ENCODE results near the gene IL12RB2.

IL12RB2 gene, protein sequence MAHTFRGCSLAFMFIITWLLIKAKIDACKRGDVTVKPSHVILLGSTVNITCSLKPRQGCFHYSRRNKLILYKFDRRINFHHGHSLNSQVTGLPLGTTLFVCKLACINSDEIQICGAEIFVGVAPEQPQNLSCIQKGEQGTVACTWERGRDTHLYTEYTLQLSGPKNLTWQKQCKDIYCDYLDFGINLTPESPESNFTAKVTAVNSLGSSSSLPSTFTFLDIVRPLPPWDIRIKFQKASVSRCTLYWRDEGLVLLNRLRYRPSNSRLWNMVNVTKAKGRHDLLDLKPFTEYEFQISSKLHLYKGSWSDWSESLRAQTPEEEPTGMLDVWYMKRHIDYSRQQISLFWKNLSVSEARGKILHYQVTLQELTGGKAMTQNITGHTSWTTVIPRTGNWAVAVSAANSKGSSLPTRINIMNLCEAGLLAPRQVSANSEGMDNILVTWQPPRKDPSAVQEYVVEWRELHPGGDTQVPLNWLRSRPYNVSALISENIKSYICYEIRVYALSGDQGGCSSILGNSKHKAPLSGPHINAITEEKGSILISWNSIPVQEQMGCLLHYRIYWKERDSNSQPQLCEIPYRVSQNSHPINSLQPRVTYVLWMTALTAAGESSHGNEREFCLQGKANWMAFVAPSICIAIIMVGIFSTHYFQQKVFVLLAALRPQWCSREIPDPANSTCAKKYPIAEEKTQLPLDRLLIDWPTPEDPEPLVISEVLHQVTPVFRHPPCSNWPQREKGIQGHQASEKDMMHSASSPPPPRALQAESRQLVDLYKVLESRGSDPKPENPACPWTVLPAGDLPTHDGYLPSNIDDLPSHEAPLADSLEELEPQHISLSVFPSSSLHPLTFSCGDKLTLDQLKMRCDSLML

DNA sequence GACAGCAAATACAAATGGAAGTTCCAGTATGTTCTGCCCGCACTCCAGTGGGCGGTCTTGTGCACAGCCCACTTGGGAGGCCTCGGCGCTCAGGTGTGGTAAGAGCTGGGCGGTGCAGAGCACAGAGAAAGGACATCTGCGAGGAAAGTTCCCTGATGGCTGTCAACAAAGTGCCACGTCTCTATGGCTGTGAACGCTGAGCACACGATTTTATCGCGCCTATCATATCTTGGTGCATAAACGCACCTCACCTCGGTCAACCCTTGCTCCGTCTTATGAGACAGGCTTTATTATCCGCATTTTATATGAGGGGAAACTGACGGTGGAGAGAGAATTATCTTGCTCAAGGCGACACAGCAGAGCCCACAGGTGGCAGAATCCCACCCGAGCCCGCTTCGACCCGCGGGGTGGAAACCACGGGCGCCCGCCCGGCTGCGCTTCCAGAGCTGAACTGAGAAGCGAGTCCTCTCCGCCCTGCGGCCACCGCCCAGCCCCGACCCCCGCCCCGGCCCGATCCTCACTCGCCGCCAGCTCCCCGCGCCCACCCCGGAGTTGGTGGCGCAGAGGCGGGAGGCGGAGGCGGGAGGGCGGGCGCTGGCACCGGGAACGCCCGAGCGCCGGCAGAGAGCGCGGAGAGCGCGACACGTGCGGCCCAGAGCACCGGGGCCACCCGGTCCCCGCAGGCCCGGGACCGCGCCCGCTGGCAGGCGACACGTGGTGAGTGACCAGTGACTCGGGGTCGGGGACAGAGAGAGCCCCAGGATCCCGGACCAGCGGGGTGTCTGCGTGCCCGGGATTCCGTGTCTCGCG lies at the start of gene IL12RB2:
IL12RB2 (plus strand) TSS at position 623 of the 810 bp plus-strand sequence. CDS start 12,496 bp downstream, outside the sequence.
- Histone ChIP-seq H3K36me3 (ENCODE audit: low read depth) (no peaks in the 10 kb centered on the region), H3K9me3 (ENCODE audit: severe bottlenecking) (peaks cover 2% of the 10 kb centered on the region), H3K4me3 (ENCODE audit: severe bottlenecking) (peak within 1 kb of the TSS; percentile 23), H3K4me1 (ENCODE audit: insufficient read depth, poor library complexity, severe bottlenecking) (no peaks in the 10 kb centered on the region), H3K27me3 (ENCODE audit: insufficient read depth, poor library complexity, severe bottlenecking) (no peaks in the 10 kb centered on the region), H3K27ac (ENCODE audit: poor library complexity, severe bottlenecking) (no peak within 1 kb of the TSS)
- DNase-seq (ENCODE audit: low spot score) (no peak), ATAC-seq (ENCODE audit: low read depth) (peak; percentile 58; the same call in 2 of the 3 replicates)
- TF ChIP-seq, protein P1, sequence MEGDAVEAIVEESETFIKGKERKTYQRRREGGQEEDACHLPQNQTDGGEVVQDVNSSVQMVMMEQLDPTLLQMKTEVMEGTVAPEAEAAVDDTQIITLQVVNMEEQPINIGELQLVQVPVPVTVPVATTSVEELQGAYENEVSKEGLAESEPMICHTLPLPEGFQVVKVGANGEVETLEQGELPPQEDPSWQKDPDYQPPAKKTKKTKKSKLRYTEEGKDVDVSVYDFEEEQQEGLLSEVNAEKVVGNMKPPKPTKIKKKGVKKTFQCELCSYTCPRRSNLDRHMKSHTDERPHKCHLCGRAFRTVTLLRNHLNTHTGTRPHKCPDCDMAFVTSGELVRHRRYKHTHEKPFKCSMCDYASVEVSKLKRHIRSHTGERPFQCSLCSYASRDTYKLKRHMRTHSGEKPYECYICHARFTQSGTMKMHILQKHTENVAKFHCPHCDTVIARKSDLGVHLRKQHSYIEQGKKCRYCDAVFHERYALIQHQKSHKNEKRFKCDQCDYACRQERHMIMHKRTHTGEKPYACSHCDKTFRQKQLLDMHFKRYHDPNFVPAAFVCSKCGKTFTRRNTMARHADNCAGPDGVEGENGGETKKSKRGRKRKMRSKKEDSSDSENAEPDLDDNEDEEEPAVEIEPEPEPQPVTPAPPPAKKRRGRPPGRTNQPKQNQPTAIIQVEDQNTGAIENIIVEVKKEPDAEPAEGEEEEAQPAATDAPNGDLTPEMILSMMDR (IDR thresholded peaks at IDR 0.05; ENCODE audit: poor library complexity, severe bottlenecking), result no peak

DNA sequence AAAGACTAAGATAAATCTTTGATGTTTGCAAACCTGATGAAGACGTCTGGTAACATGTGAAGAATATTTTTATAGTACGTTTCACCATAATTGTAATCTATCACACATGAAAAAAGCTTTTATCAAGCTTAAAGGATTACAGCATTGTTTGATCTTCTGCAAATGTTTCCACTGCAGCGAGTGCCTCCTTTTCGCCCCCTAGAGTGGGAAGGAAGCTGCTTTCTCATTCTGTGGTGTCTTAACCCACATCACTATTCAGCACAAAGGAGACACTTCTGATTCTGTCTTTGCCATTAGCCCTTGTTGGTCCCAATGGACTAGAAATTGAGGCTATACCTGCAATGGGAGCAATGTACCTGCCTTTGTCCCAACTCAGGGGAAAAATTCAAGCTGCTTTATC lies 46.0 kb upstream of the IL12RB2 start:
- H3K4me1 ChIP-seq (ENCODE audit: insufficient read depth, poor library complexity, severe bottlenecking), result no peaks in the 10 kb centered on the region
- ATAC-seq (ENCODE audit: low read depth), result no peak
- no peaks in the 10 kb centered on the region for H3K36me3 ChIP-seq (ENCODE audit: low read depth)
- no peak overlapping the region for H3K27ac ChIP-seq (ENCODE audit: poor library complexity, severe bottlenecking)
- TF ChIP-seq, protein P1 (IDR thresholded peaks at IDR 0.05; ENCODE audit: poor library complexity, severe bottlenecking), result no peak
- no peak for DNase-seq (ENCODE audit: low spot score)
- no peaks in the 10 kb centered on the region for H3K9me3 ChIP-seq (ENCODE audit: severe bottlenecking)
- H3K4me3 ChIP-seq (ENCODE audit: severe bottlenecking), result no peak overlapping the region
- H3K27me3 ChIP-seq (ENCODE audit: insufficient read depth, poor library complexity, severe bottlenecking), result no peaks in the 10 kb centered on the region

DNA sequence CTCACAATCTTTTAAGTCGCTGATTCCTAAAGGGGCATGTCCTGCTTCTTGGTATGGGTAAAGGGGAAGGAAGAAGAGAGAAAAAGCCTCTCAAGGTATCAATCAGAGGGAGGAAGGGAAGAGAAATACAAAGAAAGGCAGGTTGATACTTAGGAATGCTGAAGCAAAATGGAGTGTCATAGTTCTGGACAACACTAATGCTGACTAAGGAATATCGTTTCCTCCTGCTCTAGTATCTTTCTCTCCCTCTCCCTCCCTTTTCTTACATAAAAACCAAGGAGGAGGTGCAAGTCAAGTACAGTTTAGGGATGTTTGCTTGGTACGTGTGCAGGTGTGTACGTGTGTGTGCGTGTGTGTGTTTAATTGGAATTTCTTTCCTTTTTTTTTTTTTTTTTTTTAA lies 44.9 kb upstream of the IL12RB2 start:
- H3K36me3 ChIP-seq (ENCODE audit: low read depth), result no peaks in the 10 kb centered on the region
- H3K27ac ChIP-seq (ENCODE audit: poor library complexity, severe bottlenecking), result no peak overlapping the region
- H3K27me3 ChIP-seq (ENCODE audit: insufficient read depth, poor library complexity, severe bottlenecking), result no peaks in the 10 kb centered on the region
- ATAC-seq (ENCODE audit: low read depth) (no peak), DNase-seq (ENCODE audit: low spot score) (no peak)
- H3K4me3 ChIP-seq (ENCODE audit: severe bottlenecking), result no peak overlapping the region
- TF ChIP-seq, protein P1 (IDR thresholded peaks at IDR 0.05; ENCODE audit: poor library complexity, severe bottlenecking), result no peak
- H3K9me3 ChIP-seq (ENCODE audit: severe bottlenecking), result no peaks in the 10 kb centered on the region
- H3K4me1 ChIP-seq (ENCODE audit: insufficient read depth, poor library complexity, severe bottlenecking), result no peaks in the 10 kb centered on the region

DNA sequence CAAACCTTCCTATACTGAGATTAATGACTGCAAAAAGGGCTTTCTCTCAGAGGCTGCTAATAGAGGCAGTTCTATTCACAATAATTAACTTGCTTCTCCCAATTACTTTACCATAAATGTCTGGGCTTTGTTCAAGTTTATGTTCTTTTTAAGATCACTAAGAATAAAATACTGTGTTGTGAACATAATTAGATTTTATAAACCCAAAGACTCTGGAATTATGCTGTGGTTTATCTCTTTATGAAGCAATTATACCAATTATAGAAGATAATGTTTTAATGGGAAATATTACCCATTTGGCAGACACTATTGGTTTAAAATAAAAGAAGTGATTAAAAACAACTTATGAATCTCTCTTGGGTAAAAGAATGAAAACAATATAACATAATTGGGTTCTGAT lies 43.5 kb upstream of the IL12RB2 start:
- Histone ChIP-seq H3K4me3 (ENCODE audit: severe bottlenecking) (no peak overlapping the region), H3K36me3 (ENCODE audit: low read depth) (no peaks in the 10 kb centered on the region), H3K27ac (ENCODE audit: poor library complexity, severe bottlenecking) (no peak overlapping the region), H3K4me1 (ENCODE audit: insufficient read depth, poor library complexity, severe bottlenecking) (no peaks in the 10 kb centered on the region), H3K9me3 (ENCODE audit: severe bottlenecking) (no peaks in the 10 kb centered on the region), H3K27me3 (ENCODE audit: insufficient read depth, poor library complexity, severe bottlenecking) (no peaks in the 10 kb centered on the region)
- DNase-seq (ENCODE audit: low spot score) (no peak), ATAC-seq (ENCODE audit: low read depth) (no peak)
- TF ChIP-seq, protein P1 (IDR thresholded peaks at IDR 0.05; ENCODE audit: poor library complexity, severe bottlenecking), result no peak
